Endometrial microvascular endothelial cells (primary cell): ENCODE data around the gene TRPM2. TPM values are rescaled to one million over a fixed set of nuclear protein-coding genes. Genes with fewer than 3 reads are reported as not detected.
"Not testable (repeated sequence)": the region's sequence is repeated elsewhere in the genome, so short reads cannot be mapped to it uniquely, and the experiment has no call there.

Experiments used
- in situ Hi-C: cut with HindIII; loops from 2 replicates; pipeline ENCODE4 v1.10.0; 2017; ENCODE audit warnings: low sequenced_read_pairs, low pct_unique_long_range_greater_than_20kb; ENCODE audit errors: inconsistent ontology term
- total RNA-seq: library from RNA; depleted of rRNA; stranded (reverse); fragments of >200 nt; gene quantifications from one replicate; pipeline ENCODE4 v1.2.3, GENCODE V29; 2015; ENCODE audit errors: inconsistent ontology term

TRPM2 gene
- total RNA-seq, 1 donor from 2014 or later = 19.0 TPM

GRCh38 chr21:44350773-44351481, 2.5 kb upstream of the TRPM2 start:
- in situ Hi-C loops = no loop called here

DNA sequence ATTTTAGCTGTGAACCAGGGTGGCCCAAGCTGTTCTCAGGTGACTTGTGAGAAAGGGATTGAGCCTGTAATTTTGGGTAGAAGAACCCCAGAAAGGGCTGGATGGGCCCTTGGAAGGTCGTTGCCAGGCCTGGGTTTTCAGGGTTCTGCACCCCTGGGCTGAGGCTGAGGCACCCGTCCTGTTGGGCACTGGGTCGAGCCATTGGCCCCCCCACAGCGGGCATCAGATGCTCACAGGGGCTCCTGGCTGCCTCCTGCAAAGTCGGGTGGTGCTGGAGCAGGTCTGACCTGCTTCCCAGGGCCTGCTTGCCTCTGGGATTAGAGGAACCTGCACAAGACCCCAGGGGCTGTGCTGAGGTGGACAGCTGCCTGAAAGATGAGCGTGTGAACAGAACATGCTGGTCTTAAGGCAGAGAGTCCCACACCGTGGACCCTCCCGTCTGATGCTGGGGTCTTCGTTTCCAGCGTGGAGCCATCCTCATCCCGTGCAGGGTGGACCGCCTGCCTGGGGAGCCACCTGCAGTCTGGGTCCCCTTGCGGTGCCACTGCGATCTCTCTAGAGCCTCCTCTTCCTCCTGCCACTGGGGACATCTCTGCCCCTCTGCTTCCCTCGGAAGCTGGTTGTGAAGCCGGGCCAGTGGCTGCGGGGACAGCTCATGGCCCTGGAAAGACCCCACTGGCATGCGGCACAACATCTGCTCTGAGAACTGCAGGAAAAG, 1.7 kb upstream of the TRPM2 start:
- in situ Hi-C loops = no loop called here

DNA sequence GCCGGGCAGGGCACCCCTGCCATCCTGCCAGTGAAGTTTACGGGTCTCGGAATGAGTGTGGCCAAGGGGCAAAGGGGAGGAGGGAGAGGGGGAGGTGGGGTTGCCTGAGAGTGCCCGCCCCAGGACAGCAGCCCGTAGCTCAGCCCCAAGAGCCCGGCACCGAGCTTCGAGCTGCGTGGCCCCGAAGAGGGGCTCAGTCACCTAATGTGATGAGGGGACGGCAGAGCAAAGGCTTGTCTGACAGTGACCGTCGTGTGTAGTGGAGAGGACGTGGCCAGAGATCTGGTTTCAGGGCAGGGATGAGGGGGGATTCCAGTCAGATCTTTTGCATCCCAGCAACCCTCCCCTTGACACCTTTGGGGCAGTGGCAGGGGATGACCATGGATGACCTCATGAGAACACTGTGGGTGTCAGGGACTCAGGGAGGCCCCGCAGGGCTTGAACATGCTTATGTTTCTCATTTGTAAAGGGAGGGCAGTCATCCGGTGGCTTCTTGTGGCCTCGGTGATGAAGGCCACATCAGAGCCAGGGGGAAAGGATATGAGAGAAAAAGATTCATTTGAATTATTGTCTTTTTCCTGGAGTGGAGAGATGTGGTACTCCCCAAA, 1.1 kb upstream of the TRPM2 start:
- in situ Hi-C loops = no loop called here

DNA sequence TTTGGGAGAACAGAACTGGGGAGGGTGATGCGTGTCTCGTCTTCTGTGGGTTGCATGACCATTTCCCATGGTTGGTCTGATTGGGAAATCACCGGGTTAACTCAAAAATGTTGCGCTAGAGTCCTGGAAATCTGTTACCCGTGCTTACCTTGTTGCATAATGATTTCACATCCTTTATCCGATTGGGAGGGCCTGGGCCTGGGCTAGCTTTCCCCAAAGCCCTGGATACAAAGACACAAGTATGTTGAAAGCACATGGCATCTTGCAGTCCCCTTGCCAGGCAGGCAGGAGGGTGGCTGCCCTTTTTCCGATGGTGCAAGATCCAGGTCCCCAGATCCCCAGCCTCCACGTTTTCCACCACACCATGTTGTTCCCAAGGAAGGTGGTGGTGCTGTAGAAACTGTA, 582 bp downstream of the TRPM2 start:
- in situ Hi-C loops = no loop called here

GRCh38 chr21:44354775-44355771, 1.7 kb downstream of the TRPM2 start:
- in situ Hi-C loops = no loop called here

GRCh38 chr21:44356160-44356559, 2.7 kb downstream of the TRPM2 start:
- in situ Hi-C loops = no loop called here

DNA sequence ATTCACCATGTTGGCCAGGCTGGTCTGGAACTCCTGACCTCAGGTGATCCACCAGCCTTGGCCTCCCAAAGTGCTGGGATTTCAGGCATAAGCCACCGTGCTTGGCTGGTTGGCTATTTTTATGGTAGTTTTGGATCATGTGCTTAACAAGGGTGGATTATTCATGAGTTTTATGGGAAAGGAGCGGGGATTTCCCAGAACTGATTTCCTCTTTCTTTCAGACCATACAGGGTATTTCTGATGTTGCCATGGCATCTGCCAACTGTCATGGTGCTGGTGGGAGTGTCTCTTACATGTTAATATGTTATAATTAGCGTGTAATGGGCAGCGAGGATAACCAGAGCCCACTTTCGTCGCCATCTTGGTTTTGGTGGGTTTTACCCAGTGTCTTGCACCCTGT, 3.2 kb downstream of the TRPM2 start:
- in situ Hi-C loops = no loop called here

DNA sequence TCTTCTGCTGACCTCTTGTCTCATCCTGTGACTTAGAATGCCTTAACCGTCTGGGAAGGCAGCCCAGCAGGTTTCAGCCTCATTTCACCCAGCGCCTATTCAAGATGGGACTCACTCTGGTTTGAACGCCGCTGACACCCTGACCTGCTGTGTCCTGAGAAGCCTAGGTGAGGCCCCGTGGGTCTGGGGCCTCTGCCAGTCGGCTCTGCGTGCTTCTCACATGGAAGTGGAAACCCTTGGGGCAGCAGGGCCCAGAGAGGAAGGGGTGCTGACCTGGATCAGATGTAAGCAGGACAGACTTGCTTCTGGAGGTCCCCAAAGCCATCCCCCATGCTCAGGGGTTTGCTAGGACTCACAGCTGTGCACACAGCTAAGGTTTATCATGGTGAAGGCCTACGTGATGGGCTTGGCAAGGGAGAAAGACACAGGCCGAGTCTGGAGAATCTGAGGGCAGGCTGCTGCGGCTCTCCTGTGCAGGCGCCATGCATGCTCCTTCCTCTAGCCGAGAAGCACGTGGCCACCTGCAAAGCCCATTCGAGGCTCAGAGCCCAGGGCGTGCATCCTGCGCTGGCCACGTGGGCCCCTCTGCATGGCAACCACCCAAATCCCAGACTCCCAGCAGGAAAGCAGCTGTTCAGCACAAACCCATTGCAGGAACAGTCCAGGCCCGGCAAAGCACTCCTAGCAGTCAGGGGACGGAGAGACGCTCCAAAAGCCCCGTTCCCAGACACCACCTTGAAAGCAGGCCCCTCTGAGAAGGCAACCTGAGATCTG, 3.8 kb downstream of the TRPM2 start:
- in situ Hi-C loops = no loop called here

GRCh38 chr21:44359396-44359795, 6.0 kb downstream of the TRPM2 start:
- in situ Hi-C loops = no loop called here

DNA sequence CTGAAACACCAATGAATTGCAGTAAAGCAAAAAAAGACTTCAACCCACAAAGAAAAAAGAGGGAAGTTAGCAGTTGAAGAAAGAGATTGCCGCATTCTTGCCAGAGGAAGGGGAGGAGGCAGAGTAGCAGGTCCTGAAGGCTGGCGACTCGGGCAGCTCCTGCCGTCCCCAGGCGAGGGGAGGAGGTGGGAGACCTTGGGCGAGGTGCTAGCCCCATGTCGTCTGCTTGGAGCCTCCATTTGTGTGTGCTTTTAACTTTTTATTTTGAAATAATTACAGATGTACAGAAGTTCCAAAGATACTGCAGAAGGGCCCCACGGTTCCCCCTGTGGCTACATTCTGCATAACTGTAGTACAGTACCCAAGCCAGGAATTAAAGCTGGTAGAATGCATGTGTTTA, 6.7 kb downstream of the TRPM2 start:
- in situ Hi-C loops = no loop called here

DNA sequence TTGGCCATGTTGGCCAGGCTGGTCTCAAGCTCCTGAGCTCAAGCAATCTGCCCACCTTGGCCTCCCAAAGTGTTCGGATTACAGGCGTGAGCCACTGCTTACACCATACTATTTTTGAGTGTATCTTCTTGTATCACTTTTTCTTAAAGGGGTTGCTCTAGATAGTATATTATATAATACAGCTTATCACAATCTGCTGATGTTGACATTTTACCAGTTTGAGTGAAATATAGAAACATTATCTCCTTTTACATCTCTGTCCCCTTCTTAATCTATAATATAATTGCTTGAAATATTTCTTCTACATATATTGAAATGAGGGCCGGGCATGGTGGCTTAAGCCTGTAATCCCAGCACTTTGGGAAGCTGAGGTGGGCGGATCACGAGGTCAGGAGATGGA, 8.5 kb downstream of the TRPM2 start:
- in situ Hi-C loops = not testable (repeated sequence)

- in situ Hi-C loops = no loop called here
Observed at GRCh38 chr21:44363278-44363677, 9.9 kb downstream of the TRPM2 start.

DNA sequence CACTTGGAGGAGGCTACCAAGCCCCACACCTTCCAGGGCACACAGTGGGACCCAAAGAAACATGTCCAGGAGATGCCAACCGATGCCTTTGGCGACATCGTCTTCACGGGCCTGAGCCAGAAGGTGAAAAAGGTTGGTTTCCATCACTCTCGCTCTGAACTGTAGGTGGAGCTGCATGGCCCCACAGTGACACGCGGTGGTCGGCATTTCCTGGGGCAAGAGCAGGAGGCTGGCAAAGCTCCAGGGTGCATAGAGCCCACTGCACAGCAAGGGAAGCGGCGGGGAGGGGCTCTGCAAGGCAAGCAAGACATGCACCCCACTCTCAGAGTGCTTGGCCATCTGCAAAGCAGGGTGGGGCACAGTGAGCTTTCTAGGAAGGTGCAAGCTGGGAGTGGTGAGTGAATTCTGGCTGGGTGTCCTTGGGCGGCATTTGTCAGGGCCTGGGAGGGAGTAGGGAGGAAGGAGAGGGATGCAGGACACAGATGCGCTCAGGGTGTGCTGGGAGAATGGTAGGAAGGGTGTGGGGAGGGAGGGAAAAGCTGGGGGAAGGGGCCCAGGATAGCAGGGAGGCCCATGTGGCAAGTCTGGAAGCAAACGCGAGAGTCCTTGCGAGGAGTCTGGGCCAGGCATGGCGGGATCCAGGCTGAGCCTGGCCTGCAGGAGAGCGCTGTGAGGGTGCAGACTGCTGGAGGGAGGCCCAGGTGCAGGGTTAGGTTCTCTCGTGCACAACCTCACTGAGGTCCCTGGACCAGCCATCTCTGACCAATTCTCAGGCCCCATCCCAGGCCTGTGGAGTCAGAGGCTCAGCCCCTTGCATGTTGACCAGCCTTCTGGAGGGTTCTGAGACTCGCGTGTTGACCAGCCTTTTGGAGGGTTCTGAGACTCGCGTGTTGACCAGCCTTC, 11.0 kb downstream of the TRPM2 start:
- in situ Hi-C loops = no loop called here

DNA sequence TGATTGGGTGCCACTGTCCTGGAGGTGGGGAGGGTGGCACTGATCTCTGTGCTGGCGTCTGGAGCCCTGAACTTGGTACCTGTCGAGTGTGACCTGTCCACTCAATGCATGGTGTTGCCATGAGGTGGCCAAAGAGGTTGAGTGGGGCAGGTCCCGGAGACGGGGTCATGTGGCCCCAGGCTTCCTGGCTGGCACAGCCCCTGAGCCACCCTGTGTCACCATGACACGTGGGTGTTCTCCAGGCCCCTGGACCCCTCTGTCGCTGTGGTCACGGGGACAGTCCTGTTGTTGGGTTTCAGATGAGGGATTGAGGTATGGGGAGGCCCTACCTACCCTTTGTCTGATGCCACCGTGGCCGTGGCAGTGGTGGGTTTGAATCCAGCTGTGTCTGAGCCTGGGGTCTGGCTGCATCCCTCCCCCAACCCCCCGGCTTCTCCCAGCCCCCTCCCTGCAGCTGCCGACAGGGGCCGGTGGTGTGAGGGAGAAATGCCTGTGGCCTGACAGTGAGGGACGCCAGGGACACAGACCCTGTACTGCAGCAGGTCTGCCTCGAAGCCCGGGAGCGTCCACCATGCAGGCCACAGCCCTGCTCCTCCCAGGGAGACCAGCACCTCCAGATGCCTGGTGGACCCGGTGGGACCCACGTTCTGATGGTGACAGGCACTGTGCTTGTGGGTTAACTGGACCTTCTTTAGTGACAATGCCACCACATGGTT, 12.0 kb downstream of the TRPM2 start:
- in situ Hi-C loops = no loop called here

DNA sequence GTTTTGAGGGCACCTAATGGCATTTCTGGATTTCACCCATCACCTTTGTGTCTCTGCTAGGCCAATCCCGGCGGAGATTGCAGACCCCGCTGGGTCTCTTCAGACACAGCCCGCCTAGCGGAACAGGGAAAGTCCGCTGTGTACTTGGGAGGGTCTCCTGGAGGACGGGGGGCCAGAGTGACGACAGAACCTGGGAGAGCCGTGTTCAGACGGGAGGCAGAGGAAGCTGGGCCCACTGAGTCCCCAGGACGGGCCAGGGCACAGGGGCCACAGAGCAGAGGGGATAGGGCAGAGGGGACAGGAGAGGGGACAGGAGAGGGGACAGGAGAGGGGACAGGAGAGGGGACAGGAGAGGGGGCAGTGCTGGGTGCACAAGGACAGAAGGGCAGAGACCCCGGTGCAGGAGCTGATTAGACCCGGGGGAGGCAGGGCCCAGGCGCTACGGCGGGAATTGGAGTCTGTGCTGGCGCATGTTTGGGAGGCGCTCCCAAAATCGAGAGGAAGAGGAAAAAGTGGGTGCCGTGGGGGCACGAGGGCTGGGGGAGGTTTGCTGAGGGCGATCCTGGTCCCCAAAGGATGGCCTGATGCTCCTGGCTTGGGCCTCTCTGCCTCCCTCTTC, 12.7 kb downstream of the TRPM2 start:
- in situ Hi-C loops = no loop called here

- in situ Hi-C loops = no loop called here
Observed at GRCh38 chr21:44366586-44367211, 13.3 kb downstream of the TRPM2 start.
